Effector memory CD4-positive, alpha-beta T cell (primary cell): ENCODE results near the gene STMND1.

ENCODE experiments used
- DNase-seq, 3 donors: peaks; one replicate each; pipeline ENCODE4 v3.0.0-alpha.2; 2020
- H3K27ac ChIP-seq: 2 replicates; pipeline ENCODE4 v1.7.0; 2013; ENCODE audit warnings: mild to moderate bottlenecking, low read length, moderate library complexity; ENCODE audit not compliant: insufficient read depth, poor library complexity, severe bottlenecking
- H3K27me3 ChIP-seq: replicated peaks from 2 replicates; pipeline ENCODE4 v1.7.0; 2013; ENCODE audit warnings: mild to moderate bottlenecking, low read length; ENCODE audit not compliant: insufficient read depth, control insufficient read depth, poor library complexity, severe bottlenecking
- H3K36me3 ChIP-seq: 2 replicates; pipeline ENCODE4 v1.7.0; 2013; ENCODE audit warnings: mild to moderate bottlenecking, low read length, moderate library complexity; ENCODE audit not compliant: control insufficient read depth, insufficient read depth
- H3K4me1 ChIP-seq: 2 replicates; pipeline ENCODE4 v1.7.0; 2013; ENCODE audit warnings: low read length, mild to moderate bottlenecking; ENCODE audit not compliant: control insufficient read depth, insufficient read depth, poor library complexity, severe bottlenecking
- H3K4me3 ChIP-seq: 2 replicates; pipeline ENCODE4 v1.7.0; 2013; ENCODE audit warnings: low read length, low read depth, mild to moderate bottlenecking; ENCODE audit not compliant: insufficient read depth, poor library complexity, severe bottlenecking
- H3K9me3 ChIP-seq: 2 replicates; pipeline ENCODE4 v1.7.0; 2013; ENCODE audit warnings: mild to moderate bottlenecking, low read length, moderate library complexity; ENCODE audit not compliant: control insufficient read depth

Gene STMND1

GRCh38 chr6:17156112-17156921 is 54.5 kb downstream of the STMND1 start:
- peak in 2 of 3 donors; percentile 10 to 47 for DNase-seq
- H3K9me3 ChIP-seq, result no peaks in the 10 kb centered on the region
- no peaks in the 10 kb centered on the region for H3K4me1 ChIP-seq
- no peaks in the 10 kb centered on the region for H3K27me3 ChIP-seq
- no peak overlapping the region for H3K27ac ChIP-seq
- no peak overlapping the region for H3K4me3 ChIP-seq
- H3K36me3 ChIP-seq, result no peaks in the 10 kb centered on the region

GRCh38 chr6:17156966-17157365 is 55.1 kb downstream of the STMND1 start:
- H3K36me3 ChIP-seq, result no peaks in the 10 kb centered on the region
- DNase-seq, result no peak
- no peaks in the 10 kb centered on the region for H3K4me1 ChIP-seq
- no peak overlapping the region for H3K4me3 ChIP-seq
- H3K27ac ChIP-seq, result no peak overlapping the region
- H3K9me3 ChIP-seq, result no peaks in the 10 kb centered on the region
- H3K27me3 ChIP-seq, result no peaks in the 10 kb centered on the region

- Histone ChIP-seq H3K4me3 (no peak overlapping the region), H3K27ac (no peak overlapping the region), H3K36me3 (no peaks in the 10 kb centered on the region), H3K4me1 (no peaks in the 10 kb centered on the region), H3K9me3 (no peaks in the 10 kb centered on the region), H3K27me3 (no peaks in the 10 kb centered on the region)
- DNase-seq, result no peak
These were observed 55.8 kb downstream of the STMND1 start for GRCh38 chr6:17157617-17158016.

- Histone ChIP-seq H3K9me3 (no peaks in the 10 kb centered on the region), H3K4me1 (no peaks in the 10 kb centered on the region), H3K4me3 (no peak overlapping the region), H3K27me3 (no peaks in the 10 kb centered on the region), H3K36me3 (no peaks in the 10 kb centered on the region), H3K27ac (no peak overlapping the region)
- DNase-seq, result no peak
These were observed 57.4 kb downstream of the STMND1 start for GRCh38 chr6:17159240-17159639.

DNA sequence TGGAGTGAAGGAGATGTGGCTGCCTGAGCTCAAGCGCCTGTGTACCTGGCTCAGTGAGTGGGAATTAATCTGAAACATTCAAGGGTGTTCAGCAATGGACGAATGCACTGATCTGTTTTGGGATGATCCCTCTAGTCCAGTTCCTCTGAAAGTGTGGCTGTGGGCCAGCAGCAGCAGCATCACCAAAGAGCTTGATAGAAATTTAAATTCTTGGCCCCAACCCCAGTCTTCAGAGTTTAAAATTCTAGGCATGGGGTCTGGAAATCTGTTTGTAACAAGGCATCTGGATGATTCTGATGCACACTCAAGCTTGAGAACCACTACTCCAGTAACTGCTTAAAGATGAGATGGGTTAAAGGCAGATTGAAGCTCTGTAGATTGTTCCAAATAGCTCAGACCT is 59.2 kb downstream of the STMND1 start:
- Histone ChIP-seq H3K4me1 (no peaks in the 10 kb centered on the region), H3K27me3 (no peaks in the 10 kb centered on the region), H3K27ac (no peak overlapping the region), H3K9me3 (no peaks in the 10 kb centered on the region), H3K36me3 (no peaks in the 10 kb centered on the region), H3K4me3 (no peak overlapping the region)
- DNase-seq, result no peak

- DNase-seq, result no peak
- no peaks in the 10 kb centered on the region for H3K36me3 ChIP-seq
- no peaks in the 10 kb centered on the region for H3K27me3 ChIP-seq
- no peak overlapping the region for H3K27ac ChIP-seq
- H3K4me1 ChIP-seq, result no peaks in the 10 kb centered on the region
- no peak overlapping the region for H3K4me3 ChIP-seq
- H3K9me3 ChIP-seq, result no peaks in the 10 kb centered on the region
These were observed 63.5 kb downstream of the STMND1 start for GRCh38 chr6:17165383-17165782.

DNA sequence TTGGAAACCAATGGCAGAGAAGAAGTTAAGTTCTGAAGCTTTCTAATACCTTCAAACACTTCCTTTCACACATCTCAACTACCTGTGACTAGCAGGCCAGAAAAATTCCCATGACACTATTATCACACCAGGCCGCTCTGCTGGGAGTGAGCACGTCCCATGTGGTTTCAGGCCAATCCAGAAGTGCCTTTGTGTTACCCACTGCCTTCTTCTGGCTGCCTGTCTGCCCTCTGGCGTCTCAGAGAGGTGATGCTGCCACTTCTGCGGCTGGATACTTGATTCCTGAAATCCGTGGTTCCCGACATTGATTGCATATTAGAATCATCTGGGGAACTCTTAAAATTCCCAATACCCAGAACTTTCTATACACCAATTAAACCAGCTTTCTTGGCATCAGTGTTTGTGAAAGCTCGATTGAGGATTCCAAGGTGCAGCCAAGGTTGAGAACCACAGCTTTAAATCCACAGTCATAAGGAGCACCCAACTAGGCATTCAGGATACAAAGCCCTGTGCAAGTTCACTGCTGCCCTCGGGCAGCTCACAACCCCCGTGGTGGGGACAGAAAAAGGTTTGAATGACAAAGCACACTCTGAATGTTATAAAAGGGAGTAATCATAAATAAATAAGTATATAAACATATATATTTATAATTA is 65.6 kb downstream of the STMND1 start:
- H3K27ac ChIP-seq, result no peak overlapping the region
- H3K9me3 ChIP-seq, result no peaks in the 10 kb centered on the region
- DNase-seq, result no peak
- H3K4me3 ChIP-seq, result no peak overlapping the region
- H3K4me1 ChIP-seq, result no peaks in the 10 kb centered on the region
- H3K27me3 ChIP-seq, result no peaks in the 10 kb centered on the region
- no peaks in the 10 kb centered on the region for H3K36me3 ChIP-seq

- Histone ChIP-seq H3K4me1 (no peaks in the 10 kb centered on the region), H3K9me3 (no peaks in the 10 kb centered on the region), H3K36me3 (no peaks in the 10 kb centered on the region), H3K4me3 (no peak overlapping the region), H3K27me3 (no peaks in the 10 kb centered on the region), H3K27ac (no peak overlapping the region)
- DNase-seq, result no peak
These were observed 67.4 kb downstream of the STMND1 start for GRCh38 chr6:17169291-17169690.

GRCh38 chr6:17169711-17170110 is 67.9 kb downstream of the STMND1 start:
- Histone ChIP-seq H3K4me1 (no peaks in the 10 kb centered on the region), H3K27ac (no peak overlapping the region), H3K4me3 (no peak overlapping the region), H3K36me3 (no peaks in the 10 kb centered on the region), H3K9me3 (no peaks in the 10 kb centered on the region), H3K27me3 (no peaks in the 10 kb centered on the region)
- DNase-seq, result no peak

DNA sequence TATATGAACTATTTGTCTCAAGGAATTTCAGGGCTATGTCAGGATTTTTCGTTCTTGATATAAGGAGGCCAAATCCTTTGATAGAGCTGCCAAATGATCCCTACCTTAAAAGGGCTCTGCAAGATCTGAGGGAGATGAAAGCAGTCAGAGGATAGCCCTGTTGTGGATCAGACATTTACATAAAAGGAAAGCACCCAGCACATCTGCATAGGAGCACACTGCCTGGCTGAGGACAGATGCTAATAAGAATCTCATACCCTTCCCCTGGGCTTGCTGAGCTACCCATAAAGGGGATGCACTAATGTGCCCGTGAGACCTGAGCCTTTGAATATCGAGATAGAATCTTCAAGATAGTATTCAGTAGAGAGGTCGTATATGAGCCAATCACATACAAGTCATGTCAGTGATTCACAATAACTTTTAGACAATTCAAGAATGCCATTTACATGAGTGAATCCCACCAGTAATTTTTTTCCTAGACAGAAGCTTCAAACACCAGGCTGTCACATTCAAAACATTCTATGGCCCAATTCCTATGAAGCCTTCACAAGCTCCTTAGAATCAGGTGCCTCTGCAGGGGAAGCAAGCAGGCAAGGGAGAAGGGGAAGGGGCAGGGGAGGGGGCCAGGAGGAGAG is 71.1 kb downstream of the STMND1 start:
- Histone ChIP-seq H3K9me3 (no peaks in the 10 kb centered on the region), H3K27ac (no peak overlapping the region), H3K4me3 (no peak overlapping the region), H3K27me3 (no peaks in the 10 kb centered on the region), H3K4me1 (no peaks in the 10 kb centered on the region), H3K36me3 (no peaks in the 10 kb centered on the region)
- DNase-seq, result no peak
